Measurements from ENCODE around the gene AFDN.
"Not testable (repeated sequence)": the region's sequence is repeated elsewhere in the genome, so short reads cannot be mapped to it uniquely, and the experiment has no call there.

Gene AFDN

GRCh38 chr6:167997642-167998041 lies 170.9 kb downstream of the AFDN start, which contains the start of gene KIF25:
Gene KIF25 (plus strand): TSS chr6:167997671. CDS start chr6:168029586, 31,915 bp downstream.
- DNase-seq (ENCODE audit: low read depth in 2 of 2): no peak

- DNase-seq (ENCODE audit: low read depth in 2 of 2): no peak
Observed at GRCh38 chr6:167998215-167998614, 171.5 kb downstream of the AFDN start.

DNA sequence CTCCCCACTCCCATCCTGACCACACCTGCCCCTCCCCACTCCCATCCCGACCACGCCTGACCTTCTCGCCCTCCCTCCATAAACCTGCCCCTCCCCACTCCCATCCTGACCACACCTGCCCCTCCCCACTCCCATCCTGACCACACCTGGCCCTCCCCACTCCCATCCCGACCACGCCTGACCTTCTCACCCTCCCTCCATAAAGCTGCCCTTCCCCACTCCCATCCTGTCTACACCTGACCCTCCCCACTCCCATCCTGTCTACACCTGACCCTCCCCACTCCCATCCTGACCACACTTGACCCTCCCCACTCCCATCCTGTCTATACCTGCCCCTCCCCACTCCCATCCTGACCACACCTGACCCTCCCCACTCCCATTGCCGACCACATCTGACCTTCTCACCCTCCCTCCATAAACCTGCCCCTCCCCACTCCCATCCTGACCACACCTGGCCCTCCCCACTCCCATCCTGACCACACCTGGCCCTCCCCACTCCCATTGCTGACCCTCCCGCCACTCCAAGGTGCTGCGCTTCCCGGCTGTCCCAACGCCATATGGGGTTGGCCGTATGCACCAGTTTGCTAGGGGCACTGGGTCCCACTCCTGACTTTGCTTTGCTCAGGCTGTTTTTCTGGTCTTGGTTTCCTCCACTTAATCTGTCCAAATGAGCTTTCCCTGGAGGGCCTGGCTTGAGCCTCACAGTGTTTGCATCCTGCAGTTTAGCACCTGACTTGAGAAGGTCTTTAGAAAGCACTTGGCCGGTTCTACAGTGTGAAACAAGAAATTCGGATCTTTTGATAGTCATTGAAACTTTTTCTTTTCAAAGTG lies 173.7 kb downstream of the AFDN start:
- DNase-seq (ENCODE audit: low read depth in 2 of 2): no peak

DNA sequence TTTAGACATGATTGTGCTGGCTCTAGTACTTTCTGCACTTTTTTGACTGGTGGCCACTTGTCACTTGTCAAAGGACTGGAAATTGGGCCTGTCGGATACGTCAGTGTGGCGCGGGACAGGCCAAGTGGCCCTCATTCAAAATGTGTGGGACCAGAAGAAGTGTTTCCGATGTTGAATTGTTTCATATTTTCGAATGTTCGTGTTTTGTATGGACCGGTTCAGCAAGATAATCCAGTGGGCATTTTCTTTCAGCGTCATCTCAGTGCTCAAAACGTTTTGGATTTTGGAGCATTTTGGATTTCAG lies 174.3 kb downstream of the AFDN start:
- no peak for DNase-seq (ENCODE audit: low read depth in 2 of 2)

- not testable (repeated sequence) for DNase-seq (ENCODE audit: low read depth in 2 of 2)
Observed at GRCh38 chr6:168001514-168001913, 174.8 kb downstream of the AFDN start.

DNA sequence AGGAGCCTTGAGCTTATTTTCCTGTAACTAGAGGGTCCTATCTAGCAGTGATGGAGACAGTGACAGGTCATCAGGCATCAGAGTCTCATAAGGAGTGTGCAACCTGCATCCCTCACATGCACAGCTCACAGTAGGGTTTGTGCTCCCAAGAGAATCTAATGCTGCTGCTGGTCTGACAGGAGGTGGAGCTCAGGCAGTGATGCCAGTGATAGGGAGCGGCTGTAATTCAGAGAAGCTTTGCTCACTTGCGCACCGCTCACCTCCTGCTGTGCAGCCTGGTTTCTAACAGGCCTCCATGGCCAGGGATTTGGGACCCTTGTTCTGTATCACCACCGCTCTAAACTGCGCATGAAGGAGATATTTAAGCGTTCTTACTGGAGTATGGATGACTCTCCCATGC lies 176.1 kb downstream of the AFDN start:
- no peak for DNase-seq (ENCODE audit: low read depth in 2 of 2)

- DNase-seq (ENCODE audit: low read depth in 2 of 2): no peak
Observed at GRCh38 chr6:168004023-168004422, 177.3 kb downstream of the AFDN start.

GRCh38 chr6:168004945-168005344 lies 178.2 kb downstream of the AFDN start:
- DNase-seq (ENCODE audit: low read depth in 2 of 2): no peak

- DNase-seq (ENCODE audit: low read depth in 2 of 2): no peak
Observed at GRCh38 chr6:168005796-168006195, 179.1 kb downstream of the AFDN start.

DNA sequence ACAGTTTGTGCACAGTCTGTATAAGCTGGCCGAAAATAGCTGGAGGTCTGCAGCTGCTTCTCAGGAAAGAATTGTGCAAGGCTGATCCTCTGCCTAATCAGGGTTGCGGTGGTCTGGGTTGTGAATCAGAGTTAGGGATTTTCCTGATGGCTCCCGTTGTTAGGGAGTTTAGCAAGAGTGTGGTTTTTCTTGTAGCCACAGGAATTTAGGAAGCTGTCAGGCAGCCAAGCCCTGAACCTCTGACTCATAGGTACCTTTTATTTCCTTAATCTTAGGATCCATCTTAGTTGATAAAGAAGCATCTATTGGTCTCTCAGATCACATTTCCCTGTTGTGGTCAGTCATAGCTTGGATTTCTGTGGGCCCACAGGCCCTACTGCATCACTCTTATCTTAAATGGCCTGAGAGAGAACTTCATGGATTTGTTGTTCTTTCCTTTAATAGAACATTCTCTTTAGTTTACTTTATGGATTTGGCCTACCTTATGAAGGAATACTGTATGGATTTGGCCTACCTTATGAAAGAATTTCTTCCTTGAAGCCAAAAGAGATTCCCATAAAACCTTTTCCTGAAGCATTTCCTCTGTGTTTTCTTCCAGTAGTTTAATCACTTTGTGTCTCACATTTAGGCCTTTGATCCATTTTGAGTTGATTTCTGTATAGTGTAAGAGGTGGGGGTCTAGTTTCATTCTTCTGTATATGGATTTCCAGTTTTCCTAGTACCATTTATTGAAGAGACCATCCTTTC lies 181.1 kb downstream of the AFDN start:
- no peak for DNase-seq (ENCODE audit: low read depth in 2 of 2)

DNA sequence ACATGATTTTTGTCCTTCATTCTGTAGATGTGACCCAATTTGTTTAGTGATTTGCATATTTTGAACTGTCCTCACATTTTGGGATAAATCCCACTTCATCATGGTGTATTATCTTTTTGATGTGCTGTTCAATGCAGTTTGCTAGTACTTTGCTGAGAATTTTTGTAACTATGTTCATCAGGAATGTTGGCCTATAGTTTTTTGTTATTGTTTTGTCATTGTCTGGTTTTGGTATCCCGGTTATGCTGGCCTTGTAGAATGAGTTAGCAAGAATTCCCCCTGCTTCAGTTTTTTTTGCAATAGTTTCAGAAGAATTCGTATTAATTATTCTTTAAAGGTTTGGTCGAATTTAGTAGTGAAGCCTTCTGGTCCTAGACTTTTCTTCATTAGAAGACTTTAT lies 182.6 kb downstream of the AFDN start:
- DNase-seq (ENCODE audit: low read depth in 2 of 2): no peak

DNA sequence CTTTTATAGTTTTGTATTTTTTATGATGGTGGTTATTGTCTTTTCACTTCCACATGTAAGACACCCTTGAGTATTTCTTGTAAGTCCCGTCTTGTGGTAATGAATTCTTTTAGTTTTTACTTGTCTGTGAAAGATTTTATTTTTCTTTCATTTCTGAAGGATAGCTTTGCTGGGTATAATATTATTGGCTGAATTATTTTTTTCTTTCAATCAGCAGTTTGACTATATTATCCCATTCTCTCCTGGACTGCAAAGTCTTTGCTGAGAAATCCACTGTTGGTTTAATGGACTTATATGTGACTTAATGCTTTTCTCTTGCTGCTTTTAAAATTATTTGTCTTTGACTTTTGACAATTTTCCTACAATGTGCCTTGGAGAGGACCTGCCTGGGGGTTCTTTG lies 184.6 kb downstream of the AFDN start:
- DNase-seq (ENCODE audit: low read depth in 2 of 2): no peak

DNA sequence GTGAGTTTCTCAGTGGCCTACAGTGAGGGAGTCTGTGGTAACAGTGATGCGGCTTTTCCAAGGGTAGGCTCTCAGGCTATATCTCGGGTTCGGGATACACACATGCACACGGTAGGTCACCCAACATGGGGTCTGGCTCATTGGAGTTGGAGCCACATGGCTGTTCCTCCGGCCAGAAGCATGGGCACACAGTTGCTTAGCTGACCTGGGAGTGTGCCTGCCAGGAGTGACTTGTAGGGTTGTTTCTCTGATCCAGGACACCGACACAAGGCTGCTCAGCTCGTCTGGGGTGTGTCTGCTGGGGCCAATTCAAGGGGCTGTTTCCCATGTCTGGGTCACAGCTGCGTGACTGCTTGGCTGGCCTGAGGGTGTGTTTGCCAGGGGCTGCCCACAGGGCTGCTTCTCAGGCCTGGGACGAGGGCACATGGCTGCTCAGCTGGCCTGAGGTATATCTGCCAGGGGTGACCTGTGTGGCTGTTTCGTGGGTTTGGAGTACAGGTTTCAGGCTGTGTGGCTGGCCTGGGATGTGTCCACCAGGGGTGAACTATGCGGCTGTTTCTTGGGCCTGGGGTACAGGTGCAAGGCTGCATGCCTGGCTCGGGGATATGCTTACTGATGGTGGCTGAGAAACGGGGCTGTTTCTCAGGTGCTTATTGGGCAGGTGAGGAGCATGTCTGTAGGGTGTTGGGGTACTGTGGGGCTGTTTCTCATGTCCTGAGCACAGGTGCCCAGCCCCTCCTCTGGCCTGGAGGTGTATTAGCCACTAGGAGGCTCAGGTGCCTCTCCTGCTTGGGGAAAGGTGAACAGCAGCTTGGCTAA lies 185.9 kb downstream of the AFDN start:
- no peak for DNase-seq (ENCODE audit: low read depth in 2 of 2)

GRCh38 chr6:168013250-168013915 lies 186.7 kb downstream of the AFDN start:
- DNase-seq (ENCODE audit: low read depth in 2 of 2): no peak

- no peak for DNase-seq (ENCODE audit: low read depth in 2 of 2)
Observed at GRCh38 chr6:168014428-168014827, 187.7 kb downstream of the AFDN start.

DNA sequence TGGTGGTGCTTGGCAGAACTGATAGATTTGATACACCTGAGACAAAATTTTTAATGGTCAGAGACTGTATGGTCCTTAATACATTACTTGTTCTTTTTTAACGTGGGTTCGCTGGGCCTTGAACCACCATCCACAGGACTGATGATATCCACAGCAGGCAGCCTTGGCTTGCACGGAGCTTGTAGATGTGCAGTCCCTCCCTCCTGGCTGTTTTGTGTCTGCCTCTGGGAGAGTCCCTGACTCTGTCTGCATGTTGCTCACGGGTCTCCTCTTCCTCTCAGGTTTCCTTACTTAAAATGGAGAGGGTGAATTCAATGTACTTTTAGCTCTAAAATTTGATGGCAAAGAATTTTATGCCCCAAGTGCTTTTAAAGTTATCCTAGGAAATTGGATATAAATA lies 188.3 kb downstream of the AFDN start:
- no peak for DNase-seq (ENCODE audit: low read depth in 2 of 2)

DNA sequence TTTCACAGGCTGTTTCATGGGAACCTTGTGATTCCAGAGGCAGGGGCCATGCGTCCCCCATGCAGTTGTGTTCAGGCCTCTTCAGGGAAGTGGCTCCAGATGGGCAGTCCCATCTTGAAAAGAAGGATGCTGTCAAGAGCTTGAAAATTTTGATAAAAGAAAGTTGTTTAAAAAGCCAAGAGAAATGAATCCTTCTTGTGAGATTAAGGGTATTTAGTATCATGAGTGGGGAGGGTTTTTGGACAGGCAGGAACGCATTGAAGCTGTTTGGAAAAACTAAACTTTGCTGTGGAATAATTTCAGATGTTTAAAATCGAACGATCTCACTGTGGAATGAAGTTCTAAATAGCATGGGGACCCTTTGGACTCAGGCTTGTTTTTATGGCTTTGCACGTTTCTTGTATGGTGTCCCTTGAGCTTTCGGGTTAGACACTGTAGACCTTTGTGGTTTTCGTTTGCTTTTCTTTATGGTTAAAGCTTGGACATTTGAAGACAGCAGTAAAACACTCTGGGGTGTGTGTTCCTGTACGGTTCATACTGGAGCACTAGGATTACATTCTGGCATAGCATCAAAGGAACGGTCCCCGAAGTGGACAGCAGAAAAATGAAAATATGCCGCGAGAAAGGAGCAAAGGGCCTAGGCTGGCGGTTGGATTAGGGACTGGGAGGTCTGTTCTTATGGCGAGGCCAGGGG lies 188.9 kb downstream of the AFDN start:
- no peak for DNase-seq (ENCODE audit: low read depth in 2 of 2)

- DNase-seq (ENCODE audit: low read depth in 2 of 2): no peak
Observed at GRCh38 chr6:168016176-168016620, 189.5 kb downstream of the AFDN start.

- no peak for DNase-seq (ENCODE audit: low read depth in 2 of 2)
Observed at GRCh38 chr6:168016721-168017525, 190.2 kb downstream of the AFDN start.

DNA sequence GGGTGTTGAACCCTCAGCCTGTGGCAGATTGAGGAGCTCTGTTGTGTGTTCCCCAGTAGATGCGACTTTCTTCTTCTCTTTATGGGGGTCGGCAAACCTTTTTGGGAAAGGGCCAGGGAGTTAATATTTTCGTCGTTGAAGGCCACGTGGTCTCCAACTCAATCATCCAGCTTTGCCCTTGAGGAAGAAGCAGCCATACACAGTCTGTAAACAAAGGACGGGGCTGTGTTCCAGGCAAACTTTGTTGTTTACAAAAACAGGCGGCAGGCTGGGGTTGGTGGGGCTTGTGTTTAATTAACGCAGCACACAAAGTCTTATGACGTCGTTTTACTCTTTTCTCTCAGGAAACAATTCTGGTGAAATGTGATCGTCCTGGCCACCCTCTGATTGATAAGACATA lies 190.9 kb downstream of the AFDN start:
- no peak for DNase-seq (ENCODE audit: low read depth in 2 of 2)

Data from stimulated activated CD8-positive, alpha-beta memory T cell treated with anti-CD3 and anti-CD28 coated beads, Interleukin-7, amount 100 ng/mL, for 4 hours (primary cell).